ENCODE results near the gene TRIM25.

The TRIM25 gene

GRCh38 chr17:56861899-56862298 is 52.0 kb downstream of the TRIM25 start:
- no peak for DNase-seq

- no peak for DNase-seq
These were observed 62.8 kb downstream of the TRIM25 start for GRCh38 chr17:56851008-56851407.

DNA sequence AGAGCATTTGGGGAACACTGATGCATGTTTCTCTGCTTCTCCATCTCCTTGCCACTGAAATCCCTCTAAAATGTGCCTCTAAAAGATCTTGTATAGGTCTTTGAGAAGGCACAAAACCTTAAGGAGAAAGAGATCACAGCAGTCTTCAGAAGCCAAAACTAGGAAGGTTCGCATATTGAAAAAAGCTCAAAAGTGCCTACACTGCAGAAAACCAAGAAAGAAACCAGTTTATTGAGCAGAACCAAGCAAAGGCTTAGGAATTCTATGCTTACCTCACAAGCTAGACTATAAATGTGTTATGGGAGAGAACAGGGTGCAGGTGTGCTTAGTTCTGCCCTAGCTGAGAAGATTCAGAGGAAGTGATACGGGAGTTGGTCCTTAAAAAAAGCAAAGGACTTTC is 63.3 kb downstream of the TRIM25 start:
- DNase-seq, result no peak

DNA sequence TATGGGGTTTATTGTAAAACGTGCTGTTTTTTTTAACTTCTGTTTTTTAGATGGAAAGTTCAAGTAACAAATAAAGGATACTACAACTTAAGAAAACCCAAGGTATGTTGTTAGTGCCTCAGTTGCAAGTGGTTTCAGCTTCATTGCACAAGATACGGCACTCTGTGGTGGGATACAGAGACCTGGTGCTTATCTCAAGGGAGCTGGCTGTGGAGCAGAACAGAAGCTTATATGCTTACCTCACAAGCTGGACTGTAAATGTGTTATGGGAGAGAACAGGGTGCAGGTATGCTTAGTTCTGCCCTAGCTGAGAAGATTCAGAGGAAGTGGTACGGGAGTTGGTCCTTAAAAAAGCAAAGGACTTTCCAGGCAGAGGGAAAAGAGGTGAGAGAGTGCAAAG is 64.7 kb downstream of the TRIM25 start:
- DNase-seq, result no peak

GRCh38 chr17:56847106-56847505 is 66.7 kb downstream of the TRIM25 start:
- no peak for DNase-seq

DNA sequence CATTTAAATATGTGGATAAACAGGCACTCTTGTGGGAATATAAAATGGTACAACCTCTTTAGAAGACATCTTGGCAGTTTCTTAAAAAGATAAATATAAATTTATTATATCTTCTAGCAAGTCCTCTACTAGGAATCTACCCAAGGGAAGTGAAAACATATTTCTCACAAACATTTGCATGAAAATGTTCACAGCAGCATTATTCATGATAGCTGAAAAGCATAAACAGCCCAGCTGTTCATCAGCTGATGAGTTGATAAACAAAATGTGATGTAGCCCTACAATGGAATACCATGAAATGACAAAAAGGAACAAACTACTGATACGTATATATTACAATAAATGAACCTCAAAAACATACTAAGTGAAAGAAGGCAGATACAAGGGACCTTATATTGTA is 67.9 kb downstream of the TRIM25 start:
- DNase-seq, result no peak

GRCh38 chr17:56842577-56842976 is 71.3 kb downstream of the TRIM25 start:
- DNase-seq, result no peak

- no peak for DNase-seq
These were observed 75.2 kb downstream of the TRIM25 start for GRCh38 chr17:56838687-56839086.
